Suprapubic skin (tissue), 4 donors: ENCODE data around the gene UGT1A6. TPM values are rescaled to one million over a fixed set of nuclear protein-coding genes. Genes with fewer than 3 reads are reported as not detected.
"Not testable (repeated sequence)": the region's sequence is repeated elsewhere in the genome, so short reads cannot be mapped to it uniquely, and the experiment has no call there.

ENCODE experiments used
- DNase-seq, 2 donors: peaks; one replicate each; pipeline ENCODE4 v3.0.0-alpha.2; 2019; ENCODE audit warnings: low spot score in 2 of 2
- H3K27ac ChIP-seq: fragments of 200-600 bp; sonication (generic); one replicate; pipeline ENCODE4 v1.5.1; 2019
- H3K27me3 ChIP-seq: fragments of 200-600 bp; sonication (generic); one replicate; pipeline ENCODE4 v1.5.1; 2019
- H3K36me3 ChIP-seq: fragments of 200-600 bp; sonication (generic); one replicate; pipeline ENCODE4 v1.5.1; 2019
- H3K4me1 ChIP-seq: fragments of 200-600 bp; sonication (generic); one replicate; pipeline ENCODE4 v1.5.1; 2019
- H3K4me3 ChIP-seq: fragments of 200-600 bp; sonication (generic); one replicate; pipeline ENCODE4 v1.5.1; 2019; ENCODE audit warnings: mild to moderate bottlenecking
- H3K9me3 ChIP-seq: fragments of 200-600 bp; sonication (generic); one replicate; pipeline ENCODE4 v1.5.1; 2019
- CTCF ChIP-seq, 2 donors: fragments of 200-600 bp in 1 of 2; fragments of 450-650 bp in 1 of 2; sonication (generic) in 1 of 2; IDR thresholded peaks; one replicate each; pipeline ENCODE4 v1.5.1; 2016 to 2019; ENCODE audit warnings: antibody characterized with exemption in 2 of 2, mild to moderate bottlenecking in 1 of 2, moderate library complexity in 1 of 2
- EP300 ChIP-seq: sonication (generic); formaldehyde crosslinking; IDR thresholded peaks from one replicate; pipeline ENCODE4 v1.6.1; 2017; ENCODE audit warnings: antibody characterized with exemption
- POLR2A ChIP-seq, 2 donors: fragments of 450-650 bp; IDR thresholded peaks; one replicate each; pipeline ENCODE4 v1.6.1; 2017; ENCODE audit warnings: antibody characterized with exemption in 2 of 2, mild to moderate bottlenecking in 2 of 2, moderate library complexity in 2 of 2
- POLR2AphosphoS5 ChIP-seq, 3 donors: sonication (generic); formaldehyde crosslinking; IDR thresholded peaks; one replicate each; pipeline ENCODE4 v1.6.1; 2017; ENCODE audit warnings: antibody characterized with exemption in 3 of 3
- WGBS: methylation state at CpG from one replicate; pipeline ENCODE4 v1.1.5; 2018; 5-methylcytosine and 5-hydroxymethylcytosine counted together
- total RNA-seq, 4 donors: library from RNA; depleted of rRNA; stranded (reverse); fragments of >200 nt; gene quantifications; one replicate each; pipeline ENCODE4 v1.1.0, GENCODE V29; 2016

The UGT1A6 gene
- total RNA-seq, 4 donors from 2014 or later: 7.4 to 26.3 (median 19.5) TPM

GRCh38 chr2:233746475-233747282, 54.0 kb downstream of the UGT1A6 start:
- Histone ChIP-seq H3K4me1 (no peaks in the 10 kb centered on the region), H3K27ac (no peak overlapping the region), H3K9me3 (no peaks in the 10 kb centered on the region), H3K4me3 (no peak overlapping the region), H3K27me3 (no peaks in the 10 kb centered on the region), H3K36me3 (no peaks in the 10 kb centered on the region)
- TF ChIP-seq CTCF (IDR thresholded peaks at IDR 0.05) (no peak), EP300 (no peak), POLR2A (IDR thresholded peaks at IDR 0.05) (no peak), POLR2AphosphoS5 (IDR thresholded peaks at IDR 0.05) (no peak)
- WGBS: 79% methylated on average over 10 of the region's 10 CpGs
- DNase-seq: no peak

- DNase-seq: no peak
- H3K4me3 ChIP-seq: no peak overlapping the region
- no peaks in the 10 kb centered on the region for H3K9me3 ChIP-seq
- H3K27me3 ChIP-seq: no peaks in the 10 kb centered on the region
- H3K4me1 ChIP-seq: no peaks in the 10 kb centered on the region
- no peaks in the 10 kb centered on the region for H3K36me3 ChIP-seq
- TF ChIP-seq EP300: no peak
- TF ChIP-seq POLR2AphosphoS5 (IDR thresholded peaks at IDR 0.05): no peak
- TF ChIP-seq CTCF (IDR thresholded peaks at IDR 0.05): no peak
- no peak for TF ChIP-seq POLR2A (IDR thresholded peaks at IDR 0.05)
- 91% methylated on average over 4 of the region's 6 CpGs for WGBS
- H3K27ac ChIP-seq: no peak overlapping the region
Measured at GRCh38 chr2:233747283-233747544, 54.5 kb downstream of the UGT1A6 start.

- H3K9me3 ChIP-seq, H3K4me1 ChIP-seq, DNase-seq, H3K27me3 ChIP-seq, H3K4me3 ChIP-seq, H3K36me3 ChIP-seq, H3K27ac ChIP-seq: not testable (repeated sequence)
- WGBS: 71% methylated on average over 2 of the region's 2 CpGs
Measured at GRCh38 chr2:233750689-233751088, 58.0 kb downstream of the UGT1A6 start.

- not testable (repeated sequence) for H3K27me3 ChIP-seq, DNase-seq, H3K4me3 ChIP-seq, H3K36me3 ChIP-seq, H3K9me3 ChIP-seq, H3K27ac ChIP-seq, H3K4me1 ChIP-seq
- WGBS: 71% methylated on average over 2 of the region's 2 CpGs
Measured at GRCh38 chr2:233751212-233752009, 58.7 kb downstream of the UGT1A6 start.

- WGBS: 91% methylated on average over 35 of the region's 44 CpGs
- no peak for TF ChIP-seq CTCF (IDR thresholded peaks at IDR 0.05)
- TF ChIP-seq POLR2A (IDR thresholded peaks at IDR 0.05): no peak
- TF ChIP-seq EP300: no peak
- no peak for TF ChIP-seq POLR2AphosphoS5 (IDR thresholded peaks at IDR 0.05)
- H3K27me3 ChIP-seq: no peaks in the 10 kb centered on the region
Measured at GRCh38 chr2:233754872-233755611, 62.4 kb downstream of the UGT1A6 start.

More at GRCh38 chr2:233754872-233755611, 62.4 kb downstream of the UGT1A6 start:
- no peak overlapping the region for H3K4me3 ChIP-seq
- H3K36me3 ChIP-seq: no peaks in the 10 kb centered on the region
- no peak for DNase-seq
- no peak overlapping the region for H3K27ac ChIP-seq
- no peaks in the 10 kb centered on the region for H3K9me3 ChIP-seq
- H3K4me1 ChIP-seq: no peaks in the 10 kb centered on the region
